GM12878 (cell line): Measurements from ENCODE around the gene S1PR1. TPM values are rescaled to one million over a fixed set of nuclear protein-coding genes. Genes with fewer than 3 reads are reported as not detected.

Experiments
- BCL11A ChIP-seq: IDR thresholded peaks from 2 replicates; pipeline ENCODE4 v1.6.1; 2011; ENCODE audit warnings: low read depth, low read length
- CBX5 ChIP-seq: sonication (generic); IDR thresholded peaks from 2 replicates; pipeline ENCODE4 v1.6.1; 2016; ENCODE audit warnings: low read depth, moderate library complexity, mild to moderate bottlenecking, inconsistent platforms
- CEBPZ ChIP-seq: fragments of 150-350 bp; IDR thresholded peaks from 2 replicates; pipeline ENCODE4 v1.6.1; 2016; ENCODE audit warnings: low read depth, low read length
- DPF2 ChIP-seq: fragments of 450-650 bp; IDR thresholded peaks from 2 replicates; pipeline ENCODE4 v1.6.1; 2017; ENCODE audit warnings: mild to moderate bottlenecking
- E2F8 ChIP-seq: fragments of 450-650 bp; IDR thresholded peaks from 2 replicates; pipeline ENCODE4 v1.6.1; 2018; ENCODE audit warnings: mild to moderate bottlenecking, low read depth, moderate library complexity; ENCODE audit not compliant: partially characterized antibody
- FOS ChIP-seq: IDR thresholded peaks from 3 replicates; pipeline ENCODE4 v1.6.1; 2011; ENCODE audit warnings: borderline replicate concordance; ENCODE audit not compliant: insufficient read length; ENCODE audit errors: extremely low read depth
- GABPA ChIP-seq: IDR thresholded peaks from 2 replicates; pipeline ENCODE4 v1.6.1; 2014; ENCODE audit warnings: antibody characterized with exemption, low read depth, mild to moderate bottlenecking, inconsistent platforms
- MYC ChIP-seq: IDR thresholded peaks from 2 replicates; pipeline ENCODE4 v1.6.1; 2011; ENCODE audit warnings: mild to moderate bottlenecking, low read length, moderate library complexity, inconsistent platforms; ENCODE audit not compliant: insufficient read depth, insufficient replicate concordance, insufficient read length, severe bottlenecking
- NBN ChIP-seq: fragments of 450-650 bp; IDR thresholded peaks from 2 replicates; pipeline ENCODE4 v1.6.1; 2016
- NFXL1 ChIP-seq: fragments of 450-650 bp; IDR thresholded peaks from 2 replicates; pipeline ENCODE4 v1.6.1; 2017; ENCODE audit warnings: antibody characterized with exemption, mild to moderate bottlenecking, borderline replicate concordance
- NR2C2 ChIP-seq: IDR thresholded peaks from 2 replicates; pipeline ENCODE4 v1.6.1; 2011; ENCODE audit warnings: borderline replicate concordance, low read depth; ENCODE audit not compliant: control insufficient read depth, insufficient read length
- PML ChIP-seq: IDR thresholded peaks from 2 replicates; pipeline ENCODE4 v1.6.1; 2012; ENCODE audit warnings: low read length, inconsistent platforms
- SUPT20H ChIP-seq: IDR thresholded peaks from 2 replicates; pipeline ENCODE4 v1.6.1; 2011; ENCODE audit warnings: low read depth, mild to moderate bottlenecking, low read length, moderate library complexity, borderline replicate concordance; ENCODE audit not compliant: control insufficient read depth
- YBX1 ChIP-seq: fragments of 450-650 bp; IDR thresholded peaks from 2 replicates; pipeline ENCODE4 v1.6.1; 2016; ENCODE audit warnings: antibody characterized with exemption
- ZBTB4 ChIP-seq: fragments of 450-650 bp; formaldehyde crosslinking; IDR thresholded peaks from 2 replicates; pipeline ENCODE4 v1.4.0; 2022; ENCODE audit warnings: mild to moderate bottlenecking, moderate library complexity
- ZNF274 ChIP-seq: IDR thresholded peaks from one replicate; pipeline ENCODE4 v1.8.0; 2011; ENCODE audit not compliant: insufficient read length, insufficient read depth
- polyA plus RNA-seq, 11 experiments: library from polyadenylated mRNA; depleted of rRNA in 4 of 11; unstranded in 6 of 11; stranded (reverse) in 5 of 11; fragments of >200 nt; fragmentation: Nextera tagmentation in 4 of 11; fragmentation: Illumina TruSeq in 1 of 11; extraction: Ambion mirVana in 4 of 11; extraction: Trizol in 1 of 11; gene quantifications; 1 replicate in 1 of 11; 2 replicates in 10 of 11; pipeline versions ENCODE4 v1.2.1 to v1.2.3, GENCODE V29; 2011 to 2016; ENCODE audit warnings: inconsistent platforms in 2 of 11, missing spikeins in 2 of 11, low read depth in 1 of 11
- total RNA-seq, 4 experiments: library from RNA; depleted of rRNA in 3 of 4; stranded (reverse); fragments of >200 nt in 3 of 4; fragmentation: Illumina TruSeq in 1 of 4; extraction: Trizol in 1 of 4; gene quantifications; 2 replicates each; pipeline versions ENCODE4 v1.2.1 to v1.2.3, GENCODE V29; 2013 to 2021
- TF ChIP-seq, protein P1 (sequence below): IDR thresholded peaks from 2 replicates; pipeline ENCODE4 v1.6.1; 2011; ENCODE audit warnings: borderline replicate concordance, low read depth, mild to moderate bottlenecking, moderate library complexity, low read length; ENCODE audit not compliant: insufficient read depth, poor library complexity, severe bottlenecking
- TF ChIP-seq, protein P2 (sequence below): fragments of 450-650 bp; IDR thresholded peaks from 2 replicates; pipeline ENCODE4 v1.6.1; 2014; ENCODE audit warnings: mild to moderate bottlenecking

The S1PR1 gene
- total and polyA plus RNA-seq, 10 of the 15 experiments (the other 5 are each of a cell fraction or from before 2014, with no cell fraction given): 3.8 to 59.4 (median 30.7) TPM

- TF ChIP-seq SUPT20H: no peak
- no peak for TF ChIP-seq ZNF274
- no peak for TF ChIP-seq NR2C2
- TF ChIP-seq NBN: no peak
- TF ChIP-seq GABPA: no peak
- TF ChIP-seq CEBPZ: no peak
- TF ChIP-seq, protein P1, sequence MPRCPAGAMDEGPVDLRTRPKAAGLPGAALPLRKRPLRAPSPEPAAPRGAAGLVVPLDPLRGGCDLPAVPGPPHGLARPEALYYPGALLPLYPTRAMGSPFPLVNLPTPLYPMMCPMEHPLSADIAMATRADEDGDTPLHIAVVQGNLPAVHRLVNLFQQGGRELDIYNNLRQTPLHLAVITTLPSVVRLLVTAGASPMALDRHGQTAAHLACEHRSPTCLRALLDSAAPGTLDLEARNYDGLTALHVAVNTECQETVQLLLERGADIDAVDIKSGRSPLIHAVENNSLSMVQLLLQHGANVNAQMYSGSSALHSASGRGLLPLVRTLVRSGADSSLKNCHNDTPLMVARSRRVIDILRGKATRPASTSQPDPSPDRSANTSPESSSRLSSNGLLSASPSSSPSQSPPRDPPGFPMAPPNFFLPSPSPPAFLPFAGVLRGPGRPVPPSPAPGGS: no peak
- TF ChIP-seq BCL11A: no peak
- no peak for TF ChIP-seq ZBTB4 (CRISPR knock-in tag)
- no peak for TF ChIP-seq DPF2
- TF ChIP-seq FOS: no peak
- TF ChIP-seq CBX5: no peak
- no peak for TF ChIP-seq E2F8
- no peak for TF ChIP-seq YBX1
- TF ChIP-seq MYC: no peak
- TF ChIP-seq, protein P2, sequence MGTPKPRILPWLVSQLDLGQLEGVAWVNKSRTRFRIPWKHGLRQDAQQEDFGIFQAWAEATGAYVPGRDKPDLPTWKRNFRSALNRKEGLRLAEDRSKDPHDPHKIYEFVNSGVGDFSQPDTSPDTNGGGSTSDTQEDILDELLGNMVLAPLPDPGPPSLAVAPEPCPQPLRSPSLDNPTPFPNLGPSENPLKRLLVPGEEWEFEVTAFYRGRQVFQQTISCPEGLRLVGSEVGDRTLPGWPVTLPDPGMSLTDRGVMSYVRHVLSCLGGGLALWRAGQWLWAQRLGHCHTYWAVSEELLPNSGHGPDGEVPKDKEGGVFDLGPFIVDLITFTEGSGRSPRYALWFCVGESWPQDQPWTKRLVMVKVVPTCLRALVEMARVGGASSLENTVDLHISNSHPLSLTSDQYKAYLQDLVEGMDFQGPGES: no peak
- TF ChIP-seq PML: no peak
- no peak for TF ChIP-seq NFXL1
These were observed 1.9 kb downstream of the S1PR1 start (continued) for GRCh38 chr1:101238681-101239094.
